WTC11 (cell line): ENCODE results near the gene MAB21L1. TPM values are rescaled to one million over a fixed set of nuclear protein-coding genes. Genes with fewer than 3 reads are reported as not detected.

Experiments
- ATAC-seq: fragments of 200-7000 bp; cut with Tn5 transposase; 2 replicates; pipeline ENCODE4 v1.10.0; 2021; ENCODE audit warnings: mild to moderate bottlenecking, moderate library complexity
- CTCF ChIA-PET: fragments of 300-600 bp; sonication (Branson Sonifier 250); formaldehyde crosslinking; loops from one replicate; lab custom pipeline; 2021; ENCODE audit warnings: antibody characterized with exemption; lab: Charles Lee
- POLR2A ChIA-PET: fragments of 350-600 bp; sonication (Branson Sonifier 250); formaldehyde crosslinking; loops from one replicate; lab custom pipeline; 2021; ENCODE audit warnings: antibody characterized with exemption; lab: Charles Lee
- DNase-seq: peaks from one replicate; pipeline ENCODE4 v3.0.0; 2021; ENCODE audit warnings: low spot score
- H3K27ac Mint-ChIP-seq: 2 replicates; pipeline ENCODE4 v1.8.0; 2021; ENCODE audit warnings: mixed read lengths
- H3K27me3 Mint-ChIP-seq: 2 replicates; pipeline ENCODE4 v1.8.0; 2021; ENCODE audit warnings: low read depth, mild to moderate bottlenecking, moderate library complexity, mixed read lengths
- H3K36me3 Mint-ChIP-seq: 2 replicates; pipeline ENCODE4 v1.8.0; 2021; ENCODE audit warnings: mixed read lengths
- H3K4me1 Mint-ChIP-seq: 2 replicates; pipeline ENCODE4 v1.8.0; 2022; ENCODE audit warnings: mixed read lengths
- H3K4me3 Mint-ChIP-seq: 2 replicates; pipeline ENCODE4 v1.8.0; 2021; ENCODE audit warnings: mild to moderate bottlenecking, moderate library complexity, mixed read lengths
- H3K9me3 Mint-ChIP-seq: 2 replicates; pipeline ENCODE4 v1.8.0; 2021; ENCODE audit warnings: mixed read lengths
- ATF3 ChIP-seq: sonication (generic); formaldehyde crosslinking; conservative IDR thresholded peaks from 2 replicates; pipeline ENCODE4 v1.8.1; 2022; ENCODE audit warnings: mild to moderate bottlenecking, missing genetic modification reagents
- ATF6 ChIP-seq: sonication (generic); formaldehyde crosslinking; IDR thresholded peaks from 2 replicates; pipeline ENCODE4 v1.8.1; 2023; ENCODE audit warnings: mild to moderate bottlenecking, missing genetic modification reagents
- CREB1 ChIP-seq: sonication (generic); formaldehyde crosslinking; IDR thresholded peaks from 2 replicates; pipeline ENCODE4 v1.8.0; 2023; ENCODE audit warnings: mild to moderate bottlenecking, missing genetic modification reagents
- CREM ChIP-seq: sonication (generic); formaldehyde crosslinking; IDR thresholded peaks from 2 replicates; pipeline ENCODE4 v1.8.1; 2022; ENCODE audit warnings: mild to moderate bottlenecking, missing genetic modification reagents, moderate library complexity
- E2F4 ChIP-seq: sonication (generic); formaldehyde crosslinking; IDR thresholded peaks from 2 replicates; pipeline ENCODE4 v1.8.1; 2022; ENCODE audit warnings: low read depth, mild to moderate bottlenecking, moderate library complexity, missing genetic modification reagents, borderline replicate concordance
- E2F5 ChIP-seq: sonication (generic); formaldehyde crosslinking; IDR thresholded peaks from 2 replicates; pipeline ENCODE4 v1.8.1; 2022; ENCODE audit warnings: mild to moderate bottlenecking, moderate library complexity, missing genetic modification reagents
- ELF4 ChIP-seq: sonication (generic); formaldehyde crosslinking; IDR thresholded peaks from 2 replicates; pipeline ENCODE4 v1.8.1; 2022; ENCODE audit warnings: low read depth, mild to moderate bottlenecking, moderate library complexity, missing genetic modification reagents
- EMX1 ChIP-seq: fragments of 250-450 bp; sonication (Bioruptor Pico); IDR thresholded peaks from 2 replicates; pipeline ENCODE4 v1.8.0; 2021; ENCODE audit warnings: mild to moderate bottlenecking
- ESRRA ChIP-seq: sonication (generic); formaldehyde crosslinking; IDR thresholded peaks from 2 replicates; pipeline ENCODE4 v1.8.1; 2022; ENCODE audit warnings: mild to moderate bottlenecking, missing genetic modification reagents, borderline replicate concordance
- FOXJ3 ChIP-seq: sonication (generic); formaldehyde crosslinking; IDR thresholded peaks from 2 replicates; pipeline ENCODE4 v1.9.0; 2021; ENCODE audit warnings: missing genetic modification reagents, mild to moderate bottlenecking, borderline replicate concordance
- FOXK1 ChIP-seq: sonication (generic); formaldehyde crosslinking; IDR thresholded peaks from 2 replicates; pipeline ENCODE4 v1.8.0; 2022; ENCODE audit warnings: mild to moderate bottlenecking, moderate library complexity, missing genetic modification reagents
- GABPB1 ChIP-seq: sonication (generic); formaldehyde crosslinking; IDR thresholded peaks from 2 replicates; pipeline ENCODE4 v1.8.1; 2023; ENCODE audit warnings: mild to moderate bottlenecking, missing genetic modification reagents
- GRHL2 ChIP-seq: fragments of 250-450 bp; sonication (Bioruptor Pico); IDR thresholded peaks from 2 replicates; pipeline ENCODE4 v1.8.0; 2022; ENCODE audit warnings: mild to moderate bottlenecking, moderate library complexity; ENCODE audit not compliant: insufficient replicate concordance, severe bottlenecking
- GTF2I ChIP-seq: fragments of 250-450 bp; sonication (Bioruptor Pico); conservative IDR thresholded peaks from 2 replicates; pipeline ENCODE4 v1.4.0; 2021; ENCODE audit warnings: mild to moderate bottlenecking
- IRF1 ChIP-seq: sonication (generic); formaldehyde crosslinking; IDR thresholded peaks from 2 replicates; pipeline ENCODE4 v1.8.0; 2023; ENCODE audit warnings: missing genetic modification reagents
- MLX ChIP-seq: sonication (generic); formaldehyde crosslinking; IDR thresholded peaks from 2 replicates; pipeline ENCODE4 v1.8.1; 2023; ENCODE audit warnings: mild to moderate bottlenecking, missing genetic modification reagents, moderate library complexity
- MXD4 ChIP-seq: fragments of 250-450 bp; sonication (Bioruptor Pico); IDR thresholded peaks from 2 replicates; pipeline ENCODE4 v1.8.0; 2021; ENCODE audit warnings: mild to moderate bottlenecking, moderate library complexity, borderline replicate concordance
- NFYB ChIP-seq: sonication (generic); formaldehyde crosslinking; conservative IDR thresholded peaks from 2 replicates; pipeline ENCODE4 v1.8.0; 2022; ENCODE audit warnings: low read depth, missing genetic modification reagents
- RORB ChIP-seq: fragments of 250-450 bp; sonication (Bioruptor Pico); IDR thresholded peaks from 2 replicates; pipeline ENCODE4 v1.9.0; 2021; ENCODE audit warnings: mild to moderate bottlenecking
- TCF7 ChIP-seq: sonication (generic); formaldehyde crosslinking; IDR thresholded peaks from 2 replicates; pipeline ENCODE4 v1.8.0; 2022; ENCODE audit warnings: mild to moderate bottlenecking, low read depth, missing genetic modification reagents, moderate library complexity
- TEAD4 ChIP-seq: sonication (generic); formaldehyde crosslinking; IDR thresholded peaks from 2 replicates; pipeline ENCODE4 v1.8.0; 2022; ENCODE audit warnings: mild to moderate bottlenecking, missing genetic modification reagents
- TP53 ChIP-seq: sonication (generic); formaldehyde crosslinking; IDR thresholded peaks from 2 replicates; pipeline ENCODE4 v1.8.1; 2023; ENCODE audit warnings: mild to moderate bottlenecking, missing genetic modification reagents
- ZNF232 ChIP-seq: sonication (generic); formaldehyde crosslinking; IDR thresholded peaks from 2 replicates; pipeline ENCODE4 v1.8.0; 2022; ENCODE audit warnings: mild to moderate bottlenecking, missing genetic modification reagents
- ZNF512 ChIP-seq: sonication (generic); formaldehyde crosslinking; IDR thresholded peaks from 2 replicates; pipeline ENCODE4 v1.8.1; 2022; ENCODE audit warnings: missing genetic modification reagents, borderline replicate concordance
- ZNF532 ChIP-seq: fragments of 250-450 bp; sonication (Bioruptor Pico); IDR thresholded peaks from 2 replicates; pipeline ENCODE4 v1.9.0; 2021; ENCODE audit warnings: mild to moderate bottlenecking, borderline replicate concordance
- total RNA-seq: library from RNA; stranded (reverse); gene quantifications from 3 replicates; pipeline ENCODE4 v1.2.3, GENCODE V29; 2021

Gene MAB21L1
- total RNA-seq, 1 experiment from 2014 or later: 0.15 TPM

GRCh38 chr13:35473802-35474201 is 2.7 kb downstream of the MAB21L1 start (continued):
- TF ChIP-seq ZNF512 (CRISPR knock-in tag) (no peak), IRF1 (CRISPR knock-in tag) (no peak), CREM (CRISPR knock-in tag) (no peak), RORB (CRISPR knock-in tag) (no peak), GTF2I (CRISPR knock-in tag) (no peak), ELF4 (CRISPR knock-in tag) (no peak), ZNF232 (CRISPR knock-in tag) (no peak), TEAD4 (CRISPR knock-in tag) (no peak), MXD4 (CRISPR knock-in tag) (no peak)
- TF ChIP-seq, all 79 proteins: peak for 0

- DNase-seq (no peak), ATAC-seq (no peak)
- no peaks in the 10 kb centered on the region for H3K9me3 Mint-ChIP-seq
- no peaks in the 10 kb centered on the region for H3K36me3 Mint-ChIP-seq
- H3K4me3 Mint-ChIP-seq: no peak overlapping the region
- CTCF ChIA-PET: no interaction called here
- H3K4me1 Mint-ChIP-seq: peaks cover 60% of the 10 kb centered on the region
- POLR2A ChIA-PET: no interaction called here
- H3K27ac Mint-ChIP-seq: no peak overlapping the region
- H3K27me3 Mint-ChIP-seq: peaks cover 97% of the 10 kb centered on the region
- TF ChIP-seq NFYB (no peak), ATF6 (no peak), ATF3 (CRISPR knock-in tag) (no peak), FOXJ3 (CRISPR knock-in tag) (no peak), MLX (CRISPR knock-in tag) (no peak), E2F4 (no peak), TP53 (no peak), MXD4 (CRISPR knock-in tag) (no peak), FOXK1 (no peak), GRHL2 (CRISPR knock-in tag) (no peak), ZNF532 (CRISPR knock-in tag) (no peak), E2F5 (CRISPR knock-in tag) (no peak), EMX1 (CRISPR knock-in tag) (no peak), ELF4 (CRISPR knock-in tag) (no peak), TCF7 (CRISPR knock-in tag) (no peak), GABPB1 (CRISPR knock-in tag) (no peak), CREB1 (CRISPR knock-in tag) (no peak), ESRRA (CRISPR knock-in tag) (no peak)
These were observed 3.2 kb downstream of the MAB21L1 start for GRCh38 chr13:35473206-35473775.
